A673 (cell line): ENCODE data around the gene EHF. TPM values are rescaled to one million over a fixed set of nuclear protein-coding genes. Genes with fewer than 3 reads are reported as not detected.

Experiments used
- BruUV-seq: library from RNA; stranded (reverse); fragments of 400-500 nt; replicated peaks from 2 replicates; lab custom pipeline; 2021; lab: Mats Ljungman, UMichigan
- CTCF ChIA-PET: fragments of 300-600 bp; sonication (Branson Sonifier 250); formaldehyde crosslinking; loops from one replicate; lab custom pipeline; 2022; ENCODE audit warnings: antibody characterized with exemption; lab: Charles Lee
- POLR2A ChIA-PET: fragments of 300-600 bp; sonication (Branson Sonifier 250); formaldehyde crosslinking; loops from one replicate; lab custom pipeline; 2022; ENCODE audit warnings: antibody characterized with exemption; ENCODE audit not compliant: low non-redundant PET; lab: Charles Lee
- DNase-seq: peaks from one replicate; pipeline ENCODE4 v3.0.0-alpha.2; 2015; ENCODE audit warnings: low spot score
- H3K27ac ChIP-seq: fragments of 200-600 bp; sonication (generic); 2 replicates; pipeline ENCODE4 v1.5.1; 2016; ENCODE audit warnings: mixed run types, low read depth, mild to moderate bottlenecking, mixed read lengths, antibody characterized with exemption, low read length; ENCODE audit not compliant: poor library complexity, severe bottlenecking
- H3K27me3 ChIP-seq: fragments of 200-600 bp; sonication (generic); replicated peaks from 2 replicates; pipeline ENCODE4 v1.6.1; 2017; ENCODE audit warnings: mixed run types, low read depth, mild to moderate bottlenecking, mixed read lengths, antibody characterized with exemption, low read length; ENCODE audit not compliant: insufficient read depth, poor library complexity
- H3K36me3 ChIP-seq: fragments of 200-600 bp; sonication (generic); 2 replicates; pipeline ENCODE4 v1.6.1; 2016; ENCODE audit warnings: mixed run types, mild to moderate bottlenecking, mixed read lengths, antibody characterized with exemption, low read length; ENCODE audit not compliant: insufficient read depth, poor library complexity, severe bottlenecking
- H3K4me1 ChIP-seq: fragments of 200-600 bp; sonication (generic); 2 replicates; pipeline ENCODE4 v1.6.1; 2017; ENCODE audit warnings: mixed run types, mild to moderate bottlenecking, mixed read lengths, antibody characterized with exemption, low read length; ENCODE audit not compliant: insufficient read depth, poor library complexity, severe bottlenecking
- H3K4me3 ChIP-seq: fragments of 200-600 bp; sonication (generic); 2 replicates; pipeline ENCODE4 v1.5.1; 2016; ENCODE audit warnings: low read depth, mixed run types, mild to moderate bottlenecking, mixed read lengths, low read length; ENCODE audit not compliant: poor library complexity, severe bottlenecking
- H3K9me3 ChIP-seq: fragments of 200-600 bp; sonication (generic); 2 replicates; pipeline ENCODE4 v1.6.1; 2016; ENCODE audit warnings: mixed run types, low read depth, mild to moderate bottlenecking, mixed read lengths, antibody characterized with exemption, low read length; ENCODE audit not compliant: poor library complexity, severe bottlenecking
- EZH2 ChIP-seq: fragments of 200-600 bp; sonication (generic); IDR thresholded peaks from 2 replicates; pipeline ENCODE4 v1.6.1; 2017; ENCODE audit warnings: borderline replicate concordance, low read depth, mild to moderate bottlenecking, mixed read lengths, antibody characterized with exemption, low read length; ENCODE audit not compliant: poor library complexity, severe bottlenecking
- intact Hi-C: fragments of 100-400 bp; cut with micrococcal nuclease; formaldehyde crosslinking; loops from one replicate; pipeline ENCODE4 v1.10.0; 2022; ENCODE audit not compliant: unreplicated experiment
- total RNA-seq: library from RNA; stranded (reverse); gene quantifications from 2 replicates; pipeline ENCODE4 v1.2.3, GENCODE V29; 2021
- TF ChIP-seq, protein P1 (sequence below): fragments of 300-800, 200-600 bp; sonication (generic); conservative IDR thresholded peaks from 2 replicates; pipeline ENCODE4 v1.5.1; 2017; ENCODE audit warnings: low read depth, mild to moderate bottlenecking, antibody characterized with exemption, low read length, moderate library complexity, mixed read lengths

EHF gene
- total RNA-seq, 1 experiment from 2014 or later = not detected

DNA sequence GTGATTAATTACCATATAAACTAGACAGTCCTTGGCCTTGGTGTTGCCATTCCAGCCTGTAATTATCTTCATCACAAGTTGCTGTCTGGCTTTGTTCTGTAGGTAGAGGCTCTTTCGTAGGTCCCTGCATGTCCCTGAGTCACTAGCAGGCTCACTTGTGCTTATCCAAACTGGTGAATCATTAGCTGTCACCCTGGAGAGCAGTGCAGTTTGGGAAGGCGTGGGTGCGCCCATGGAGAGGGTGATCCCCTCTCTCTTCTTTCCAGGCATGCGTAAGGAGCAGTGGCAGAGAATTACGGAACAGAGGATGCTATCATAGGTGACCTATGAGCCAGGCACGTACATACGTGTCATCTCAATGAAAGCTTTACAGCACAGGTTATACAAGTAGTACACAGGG, 11.0 kb upstream of the EHF start:
- CTCF ChIA-PET = no interaction called here
- TF ChIP-seq, protein P1, sequence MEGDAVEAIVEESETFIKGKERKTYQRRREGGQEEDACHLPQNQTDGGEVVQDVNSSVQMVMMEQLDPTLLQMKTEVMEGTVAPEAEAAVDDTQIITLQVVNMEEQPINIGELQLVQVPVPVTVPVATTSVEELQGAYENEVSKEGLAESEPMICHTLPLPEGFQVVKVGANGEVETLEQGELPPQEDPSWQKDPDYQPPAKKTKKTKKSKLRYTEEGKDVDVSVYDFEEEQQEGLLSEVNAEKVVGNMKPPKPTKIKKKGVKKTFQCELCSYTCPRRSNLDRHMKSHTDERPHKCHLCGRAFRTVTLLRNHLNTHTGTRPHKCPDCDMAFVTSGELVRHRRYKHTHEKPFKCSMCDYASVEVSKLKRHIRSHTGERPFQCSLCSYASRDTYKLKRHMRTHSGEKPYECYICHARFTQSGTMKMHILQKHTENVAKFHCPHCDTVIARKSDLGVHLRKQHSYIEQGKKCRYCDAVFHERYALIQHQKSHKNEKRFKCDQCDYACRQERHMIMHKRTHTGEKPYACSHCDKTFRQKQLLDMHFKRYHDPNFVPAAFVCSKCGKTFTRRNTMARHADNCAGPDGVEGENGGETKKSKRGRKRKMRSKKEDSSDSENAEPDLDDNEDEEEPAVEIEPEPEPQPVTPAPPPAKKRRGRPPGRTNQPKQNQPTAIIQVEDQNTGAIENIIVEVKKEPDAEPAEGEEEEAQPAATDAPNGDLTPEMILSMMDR = no peak
- no peak for TF ChIP-seq EZH2
- no peaks in the 10 kb centered on the region for H3K4me1 ChIP-seq
- no peaks in the 10 kb centered on the region for H3K27me3 ChIP-seq
- H3K9me3 ChIP-seq = no peaks in the 10 kb centered on the region
- intact Hi-C loops = no loop called here
- H3K36me3 ChIP-seq = no peaks in the 10 kb centered on the region
- H3K27ac ChIP-seq = no peak overlapping the region
- no peak for DNase-seq
- no TSS peak for BruUV-seq
- POLR2A ChIA-PET = no interaction called here
- H3K4me3 ChIP-seq = no peak overlapping the region

DNA sequence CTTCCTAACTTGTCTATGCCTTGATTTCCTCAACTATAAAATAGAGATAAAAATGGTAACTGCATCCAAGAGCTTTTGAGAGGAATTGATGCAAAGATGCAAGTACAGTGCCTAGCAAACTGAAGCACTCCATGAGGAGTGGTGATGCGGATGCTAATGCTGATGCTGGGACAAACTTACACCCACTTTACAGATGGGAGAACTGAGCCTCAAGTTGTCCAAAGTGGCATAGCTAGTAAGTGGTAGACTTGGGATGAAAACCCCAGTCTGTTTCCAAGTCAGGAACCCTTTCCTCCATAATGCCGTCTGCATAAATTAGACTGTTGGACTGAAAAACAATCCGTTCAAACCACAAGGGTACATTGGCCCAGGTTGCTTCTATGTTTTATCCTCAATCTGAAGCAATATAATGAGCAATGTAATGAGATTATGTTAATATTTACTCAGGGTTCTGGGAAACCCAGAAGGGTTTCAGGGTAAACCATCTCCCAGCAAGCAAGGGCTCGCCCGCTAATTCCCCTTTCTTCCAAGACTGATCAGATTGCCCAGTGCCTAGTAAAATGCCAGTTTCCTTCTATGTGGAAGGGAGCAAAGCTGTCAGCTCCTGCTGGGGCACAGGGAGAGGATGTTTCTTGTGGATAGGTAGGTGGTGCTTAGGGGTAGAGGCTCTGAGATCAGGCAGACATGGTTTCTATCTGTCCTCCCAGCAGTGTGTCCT, 10.4 kb upstream of the EHF start:
- Histone ChIP-seq H3K4me3 (no peak overlapping the region), H3K27ac (no peak overlapping the region), H3K4me1 (no peaks in the 10 kb centered on the region), H3K27me3 (no peaks in the 10 kb centered on the region), H3K36me3 (no peaks in the 10 kb centered on the region), H3K9me3 (no peaks in the 10 kb centered on the region)
- BruUV-seq = no TSS peak
- TF ChIP-seq, protein P1 = no peak
- TF ChIP-seq EZH2 = no peak
- CTCF ChIA-PET = no interaction called here
- no peak for DNase-seq
- intact Hi-C loops = no loop called here
- POLR2A ChIA-PET = no interaction called here

DNA sequence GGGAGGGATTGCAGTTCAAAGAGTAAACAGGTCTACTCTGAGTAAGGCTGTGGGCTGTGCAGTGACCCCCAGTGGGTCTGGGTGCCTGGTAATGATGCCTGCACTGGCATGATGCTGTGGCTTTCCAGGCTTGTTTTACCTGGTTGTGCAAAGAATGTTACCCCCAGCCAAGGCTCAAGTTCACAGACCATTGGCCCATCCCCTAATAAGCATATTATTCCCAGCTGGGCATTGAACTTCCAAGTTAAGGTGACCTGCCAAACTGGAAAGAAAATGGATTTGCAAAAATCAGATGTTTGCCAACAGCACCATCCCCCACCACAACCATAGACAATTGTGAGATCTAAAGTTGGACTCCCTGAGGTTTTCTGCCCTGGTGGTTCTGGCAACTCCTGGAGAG, 7.9 kb upstream of the EHF start:
- H3K4me1 ChIP-seq = no peaks in the 10 kb centered on the region
- intact Hi-C loops = no loop called here
- DNase-seq = no peak
- H3K9me3 ChIP-seq = no peaks in the 10 kb centered on the region
- no peak overlapping the region for H3K27ac ChIP-seq
- no peaks in the 10 kb centered on the region for H3K36me3 ChIP-seq
- no peaks in the 10 kb centered on the region for H3K27me3 ChIP-seq
- no TSS peak for BruUV-seq
- H3K4me3 ChIP-seq = no peak overlapping the region
- CTCF ChIA-PET = no interaction called here
- POLR2A ChIA-PET = no interaction called here
- TF ChIP-seq, protein P1 = no peak
